Spleen (tissue), 11 donors: ENCODE results near the gene FERMT2. TPM values are rescaled to one million over a fixed set of nuclear protein-coding genes. Genes with fewer than 3 reads are reported as not detected.

ENCODE experiments used
- DNase-seq: peaks from one replicate; pipeline ENCODE4 v3.0.0-alpha.2; 2020
- H3K27ac ChIP-seq, 8 donors: fragments of 200-600 bp; sonication (generic) in 7 of 8; 1 replicate in 4 of 8; 2 replicates in 4 of 8; pipeline versions ENCODE4 v1.5.0 to v1.8.0; 2016 to 2021; ENCODE audit warnings: inconsistent platforms in 4 of 8, mild to moderate bottlenecking in 4 of 8, moderate library complexity in 1 of 8
- H3K27me3 ChIP-seq, 7 donors: fragments of 200-600 bp; sonication (generic) in 6 of 7; replicated peaks in 1 of 7; 1 replicate in 4 of 7; 2 replicates in 3 of 7; pipeline versions ENCODE4 v1.5.0 to v1.8.0; 2016 to 2021; ENCODE audit warnings: inconsistent platforms in 3 of 7, mild to moderate bottlenecking in 1 of 7
- H3K36me3 ChIP-seq, 6 donors: fragments of 200-600 bp; sonication (generic) in 5 of 6; 1 replicate in 4 of 6; 2 replicates in 2 of 6; pipeline versions ENCODE4 v1.5.0 to v1.8.0; 2016 to 2021; ENCODE audit warnings: inconsistent platforms in 2 of 6
- H3K4me1 ChIP-seq, 6 donors: fragments of 200-600 bp; sonication (generic) in 5 of 6; 1 replicate in 3 of 6; 2 replicates in 3 of 6; pipeline versions ENCODE4 v1.5.0 to v1.8.0; 2016 to 2021; ENCODE audit warnings: inconsistent platforms in 3 of 6
- H3K4me3 ChIP-seq, 8 donors: fragments of 200-600 bp; sonication (generic) in 7 of 8; 1 replicate in 4 of 8; 2 replicates in 4 of 8; pipeline versions ENCODE4 v1.5.0 to v1.8.0; 2016 to 2021; ENCODE audit warnings: inconsistent platforms in 4 of 8, mild to moderate bottlenecking in 4 of 8, moderate library complexity in 2 of 8
- H3K9me3 ChIP-seq, 8 donors: fragments of 200-600 bp; sonication (generic) in 7 of 8; 1 replicate in 4 of 8; 2 replicates in 4 of 8; pipeline versions ENCODE4 v1.5.0 to v1.8.0; 2016 to 2021; ENCODE audit warnings: inconsistent platforms in 4 of 8
- CTCF ChIP-seq, 11 experiments: fragments of 200-600 bp in 7 of 11; fragments of 450-650 bp in 4 of 11; sonication (generic) in 4 of 11; IDR thresholded peaks in 8 of 11; conservative IDR thresholded peaks in 3 of 11; 1 replicate in 7 of 11; 2 replicates in 4 of 11; pipeline versions ENCODE4 v1.4.0 to v1.8.0; 2016 to 2021; ENCODE audit warnings: antibody characterized with exemption in 11 of 11, inconsistent platforms in 4 of 11, mild to moderate bottlenecking in 1 of 11
- POLR2A ChIP-seq, 3 donors: fragments of 450-650 bp; IDR thresholded peaks; one replicate each; pipeline ENCODE4 v1.5.1; 2017; ENCODE audit warnings: antibody characterized with exemption in 3 of 3, mild to moderate bottlenecking in 1 of 3
- POLR2AphosphoS5 ChIP-seq, 3 donors: sonication (generic); formaldehyde crosslinking; IDR thresholded peaks; one replicate each; pipeline ENCODE4 v1.5.1; 2017; ENCODE audit warnings: antibody characterized with exemption in 3 of 3
- WGBS, 5 donors: extraction: QIAGEN DNeasy Blood & Tissue Kit in 3 of 5; methylation state at CpG; one replicate each; pipeline versions ENCODE4 v1.1.5 to v1.1.7; 2013 to 2018; 5-methylcytosine and 5-hydroxymethylcytosine counted together
- intact Hi-C: fragments of 100-400 bp; cut with DNase I; formaldehyde crosslinking; loops from one replicate; pipeline ENCODE4 v1.15.0; 2023; ENCODE audit warnings: low total_unique reads
- polyA plus RNA-seq, 3 donors: library from polyadenylated mRNA; stranded (reverse); fragments of 200-250 nt; gene quantifications; one replicate each; pipeline ENCODE4 v1.2.1, GENCODE V29; 2013
- total RNA-seq, 7 donors: library from RNA; depleted of rRNA in 3 of 7; stranded (reverse); fragments of >200 nt in 3 of 7; fragmentation: NEBNext Ultra II Directional in 4 of 7; extraction: Animal tissue kit (Norgen Biotek cat#: 25700) in 4 of 7; gene quantifications; one replicate each; pipeline versions ENCODE4 v1.1.0 to v1.2.1, GENCODE V29; 2016 to 2021
- donor health status: healthy with polysubstance abuse.
- donor health status: DM: no; HTN: no; CAD: no; lungs with moderate emphysema.
- donor health status: DM: no; HTN: no; CAD: no.
- donor health status: Bipolar disorder and iron deficiency.
- donor health status: healthy.
- donor health status: DM: no; HTN: no; CAD: no.
- donor health status: DM: yes; HTN: yes; CAD: no.

Gene FERMT2
- total and polyA plus RNA-seq, 10 donors: 10.5 to 94.5 (median 52.7) TPM

- peak; percentile 3 to 52 (median 34) for TF ChIP-seq POLR2AphosphoS5 (IDR thresholded peaks at IDR 0.05)
- TF ChIP-seq CTCF (IDR thresholded peaks at IDR 0.05 in 8 of 11, conservative IDR thresholded peaks at IDR 0.05 in 3 of 11): peak in 1 of 11 experiments; percentile 18
- TF ChIP-seq POLR2A (IDR thresholded peaks at IDR 0.05): no peak
- Histone ChIP-seq H3K27ac (peak overlapping the region; percentile 72 to 96 (median 93)), H3K4me1 (peaks cover 9 to 53% (median 25%) of the 10 kb centered on the region in 6 donors), H3K36me3 (peaks cover 0 to 6% (median 0%) of the 10 kb centered on the region in 6 donors), H3K9me3 (no peaks in the 10 kb centered on the region), H3K4me3 (peak overlapping the region; percentile 60 to 82 (median 72)), H3K27me3 (peaks cover 0 to 73% (median 35%) of the 10 kb centered on the region in 7 donors)
- DNase-seq: peak; percentile 80
- 0 to 1% (median 1%) methylated on average over 34 to 56 of the region's 56 CpGs for WGBS, 5 donors
- intact Hi-C loops: no loop called here
These were observed 396 bp downstream of the FERMT2 start for GRCh38 chr14:52950410-52950897.

- intact Hi-C loops: no loop called here
These were observed 990 bp downstream of the FERMT2 start for GRCh38 chr14:52949711-52950409.

GRCh38 chr14:52949249-52949648, 1.6 kb downstream of the FERMT2 start:
- 3 to 11% (median 5%) methylated on average over 2 of the region's 2 CpGs for WGBS, 5 donors
- peaks cover 0 to 6% (median 0%) of the 10 kb centered on the region in 6 donors for H3K36me3 ChIP-seq
- no peaks in the 10 kb centered on the region for H3K9me3 ChIP-seq
- peaks cover 9 to 57% (median 25%) of the 10 kb centered on the region in 6 donors for H3K4me1 ChIP-seq
- H3K4me3 ChIP-seq: peak overlapping the region; percentile 4 to 82 (median 70)
- peak overlapping the region in 6 of 8 donors; percentile 5 to 96 (median 92) for H3K27ac ChIP-seq
- intact Hi-C loops: no loop called here
- no peak for TF ChIP-seq POLR2AphosphoS5 (IDR thresholded peaks at IDR 0.05)
- no peak for TF ChIP-seq POLR2A (IDR thresholded peaks at IDR 0.05)
- TF ChIP-seq CTCF (IDR thresholded peaks at IDR 0.05 in 8 of 11, conservative IDR thresholded peaks at IDR 0.05 in 3 of 11): no peak
- no peak for DNase-seq
- H3K27me3 ChIP-seq: peaks cover 0 to 80% (median 35%) of the 10 kb centered on the region in 7 donors

More at GRCh38 chr14:52949711-52950409, 990 bp downstream of the FERMT2 start:
- H3K4me3 ChIP-seq: peak overlapping the region; percentile 60 to 82 (median 72)
- peak overlapping the region; percentile 72 to 96 (median 93) for H3K27ac ChIP-seq
- DNase-seq: no peak
- no peaks in the 10 kb centered on the region for H3K9me3 ChIP-seq
- TF ChIP-seq POLR2AphosphoS5 (IDR thresholded peaks at IDR 0.05): no peak
- peak in 1 of 11 experiments; percentile 5 for TF ChIP-seq CTCF (IDR thresholded peaks at IDR 0.05 in 8 of 11, conservative IDR thresholded peaks at IDR 0.05 in 3 of 11)
- no peak for TF ChIP-seq POLR2A (IDR thresholded peaks at IDR 0.05)
- peaks cover 0 to 79% (median 35%) of the 10 kb centered on the region in 7 donors for H3K27me3 ChIP-seq
- H3K4me1 ChIP-seq: peaks cover 9 to 54% (median 25%) of the 10 kb centered on the region in 6 donors
- peaks cover 0 to 6% (median 0%) of the 10 kb centered on the region in 6 donors for H3K36me3 ChIP-seq
- WGBS, 5 donors: 4 to 8% (median 6%) methylated on average over 24 of the region's 24 CpGs

GRCh38 chr14:52948836-52949235, 2.0 kb downstream of the FERMT2 start:
- peaks cover 0 to 6% (median 0%) of the 10 kb centered on the region in 6 donors for H3K36me3 ChIP-seq
- peak overlapping the region in 3 of 8 donors; percentile 5 to 94 (median 89) for H3K27ac ChIP-seq
- H3K4me1 ChIP-seq: peaks cover 9 to 58% (median 25%) of the 10 kb centered on the region in 6 donors
- DNase-seq: no peak
- intact Hi-C loops: no loop called here
- peaks cover 0 to 80% (median 35%) of the 10 kb centered on the region in 7 donors for H3K27me3 ChIP-seq
- peak overlapping the region; percentile 4 to 82 (median 70) for H3K4me3 ChIP-seq
- TF ChIP-seq POLR2A (IDR thresholded peaks at IDR 0.05) (no peak), POLR2AphosphoS5 (IDR thresholded peaks at IDR 0.05) (no peak), CTCF (IDR thresholded peaks at IDR 0.05 in 8 of 11, conservative IDR thresholded peaks at IDR 0.05 in 3 of 11) (no peak)
- no peaks in the 10 kb centered on the region for H3K9me3 ChIP-seq
